Bronchial epithelial cell (primary cell): Measurements from ENCODE around the gene SLC35G3. TPM values are rescaled to one million over a fixed set of nuclear protein-coding genes. Genes with fewer than 3 reads are reported as not detected.

Experiments
- DNase-seq: peaks from one replicate; pipeline ENCODE4 v3.0.0-alpha.2; 2010; ENCODE audit warnings: low read depth
- FAIRE-seq: peaks from 2 replicates; lab custom pipeline; 2011; peaks lifted over from hg19 to GRCh38; lab: Jason Lieb, UNC
- H3K27me3 ChIP-seq: 2 replicates; pipeline ENCODE4 v1.5.1; 2011; ENCODE audit warnings: low read length; ENCODE audit not compliant: control insufficient read depth, insufficient read depth
- H3K36me3 ChIP-seq: 2 replicates; pipeline ENCODE4 v1.5.1; 2011; ENCODE audit warnings: low read length; ENCODE audit not compliant: control insufficient read depth, insufficient read depth
- H3K4me3 ChIP-seq: 2 replicates; pipeline ENCODE4 v1.5.1; 2011; ENCODE audit warnings: mild to moderate bottlenecking, low read depth, low read length, control low read depth
- CTCF ChIP-seq: IDR thresholded peaks from 2 replicates; pipeline ENCODE4 v1.5.1; 2011; ENCODE audit warnings: mild to moderate bottlenecking, moderate library complexity, low read length, control low read depth, inconsistent platforms; ENCODE audit not compliant: insufficient read depth, severe bottlenecking
- total RNA-seq: library from RNA; depleted of rRNA; stranded (reverse); fragments of >200 nt; gene quantifications from 2 replicates; pipeline ENCODE4 v1.2.1, GENCODE V29; 2014

SLC35G3 gene
- total RNA-seq, 1 donor from 2014 or later: not detected

DNA sequence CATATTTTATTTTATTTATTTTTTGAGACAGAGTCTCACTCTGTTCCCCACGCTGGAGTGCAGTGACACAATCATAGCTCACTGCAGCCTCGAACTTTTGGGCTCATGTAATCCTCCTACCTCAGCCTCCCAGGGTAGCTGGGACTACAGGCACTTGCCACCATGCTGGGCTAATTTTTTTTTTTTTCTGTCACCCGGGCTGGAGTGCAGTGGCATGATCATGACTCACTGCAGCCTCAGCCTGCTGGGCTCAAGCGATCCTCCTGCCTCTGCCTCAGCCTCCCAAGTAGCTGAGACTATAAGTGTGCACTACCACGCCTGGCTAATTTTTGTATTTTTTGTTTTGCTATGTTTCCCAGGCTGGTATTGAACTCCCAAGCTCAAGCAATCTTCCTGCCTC, 29.5 kb downstream of the SLC35G3 start:
- no peak for DNase-seq
- no peak for FAIRE-seq
- H3K36me3 ChIP-seq: no peaks in the 10 kb centered on the region
- TF ChIP-seq CTCF: no peak
- H3K27me3 ChIP-seq: no peaks in the 10 kb centered on the region
- no peak overlapping the region for H3K4me3 ChIP-seq

DNA sequence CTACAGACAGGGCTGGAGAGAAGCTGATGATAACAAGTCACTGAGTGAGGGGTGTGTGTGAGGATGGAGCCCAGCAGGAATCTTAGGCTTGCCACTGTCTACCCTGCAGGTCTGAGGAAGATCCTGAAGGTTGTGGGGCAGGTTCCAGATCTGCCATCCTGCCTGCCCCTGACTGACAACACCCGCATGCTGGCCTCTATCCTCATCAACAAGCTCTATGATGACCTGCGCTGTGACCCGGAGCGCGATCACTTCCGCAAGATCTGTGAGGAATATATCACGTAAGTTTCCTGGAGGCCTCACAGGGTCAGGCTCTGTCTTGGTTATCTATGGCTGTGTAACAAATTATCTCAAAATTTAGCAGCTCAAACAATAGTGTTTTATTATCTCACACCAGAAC, 30.3 kb downstream of the SLC35G3 start:
- no peak for DNase-seq
- no peak overlapping the region for H3K4me3 ChIP-seq
- no peaks in the 10 kb centered on the region for H3K36me3 ChIP-seq
- no peaks in the 10 kb centered on the region for H3K27me3 ChIP-seq
- FAIRE-seq: peak; percentile 28
- no peak for TF ChIP-seq CTCF

- DNase-seq: no peak
- FAIRE-seq: no peak
- Histone ChIP-seq H3K36me3 (no peaks in the 10 kb centered on the region), H3K4me3 (no peak overlapping the region), H3K27me3 (no peaks in the 10 kb centered on the region)
- TF ChIP-seq CTCF: no peak
Measured at GRCh38 chr17:35162755-35163154, 31.4 kb downstream of the SLC35G3 start.

DNA sequence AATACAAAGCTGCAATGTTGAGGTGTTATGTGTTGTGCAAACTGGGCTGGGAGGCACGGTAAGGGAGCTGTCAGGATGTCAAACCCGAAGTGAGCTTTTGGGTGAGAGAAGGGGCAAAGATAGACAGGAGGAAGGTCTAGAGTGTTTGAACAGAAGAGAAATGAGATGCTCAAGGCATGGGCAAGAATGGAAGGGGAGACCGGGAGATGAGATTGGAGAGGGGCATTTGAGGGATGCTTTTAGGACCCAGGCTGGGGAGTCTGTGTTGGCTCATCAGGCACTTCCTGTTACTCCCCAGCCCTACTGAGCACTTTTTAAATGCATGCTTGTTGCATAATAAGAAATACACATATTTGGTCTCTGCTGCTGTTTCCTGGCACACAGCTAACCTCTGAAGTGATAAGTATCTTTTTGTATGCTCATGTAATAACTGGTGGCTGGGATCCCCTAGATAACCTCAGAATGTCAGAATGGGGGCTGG, 32.9 kb downstream of the SLC35G3 start:
- no peak for TF ChIP-seq CTCF
- FAIRE-seq: no peak
- H3K27me3 ChIP-seq: no peaks in the 10 kb centered on the region
- no peak overlapping the region for H3K4me3 ChIP-seq
- DNase-seq: peak; percentile 22
- H3K36me3 ChIP-seq: no peaks in the 10 kb centered on the region

GRCh38 chr17:35160354-35161201, 33.6 kb downstream of the SLC35G3 start:
- no peak for DNase-seq
- Histone ChIP-seq H3K36me3 (no peaks in the 10 kb centered on the region), H3K27me3 (no peaks in the 10 kb centered on the region), H3K4me3 (no peak overlapping the region)
- FAIRE-seq: no peak
- no peak for TF ChIP-seq CTCF
